OCI-LY3 (cell line): Measurements from ENCODE around the gene ZEB2.

Experiments used
- CTCF ChIP-seq: fragments of 200-600, 300-600 bp; sonication (generic); IDR thresholded peaks from 2 replicates; pipeline ENCODE4 v1.5.1; 2014; ENCODE audit warnings: antibody characterized with exemption, low read length, low read depth
- EZH2phosphoT487 ChIP-seq: fragments of 200-600 bp; shearing (Covaris generic); IDR thresholded peaks from 2 replicates; pipeline ENCODE4 v1.6.1; 2018; ENCODE audit warnings: antibody characterized with exemption, mixed run types, low read depth

GRCh38 chr2:144452989-144453336 lies 67.0 kb downstream of the ZEB2 start:
- TF ChIP-seq CTCF (no peak), EZH2phosphoT487 (no peak)
